Transverse colon (tissue), 4 donors: Measurements from ENCODE around the gene AKAP13. TPM values are rescaled to one million over a fixed set of nuclear protein-coding genes. Genes with fewer than 3 reads are reported as not detected.

Experiments
- DNase-seq: peaks from one replicate; pipeline ENCODE4 v3.0.0-alpha.2; 2019
- H3K27ac ChIP-seq, 4 donors: fragments of 200-600 bp; sonication (generic); 2 replicates each; pipeline ENCODE4 v1.5.1; 2016 to 2018; ENCODE audit warnings: inconsistent platforms in 4 of 4
- H3K27me3 ChIP-seq: fragments of 200-600 bp; sonication (generic); 2 replicates; pipeline ENCODE4 v1.5.1; 2017; ENCODE audit warnings: inconsistent platforms
- H3K36me3 ChIP-seq, 4 donors: fragments of 200-600 bp; sonication (generic); 2 replicates each; pipeline ENCODE4 v1.5.1; 2017 to 2019; ENCODE audit warnings: inconsistent platforms in 4 of 4
- H3K4me1 ChIP-seq, 4 donors: fragments of 200-600 bp; sonication (generic); 2 replicates each; pipeline ENCODE4 v1.5.1; 2017 to 2020; ENCODE audit warnings: inconsistent platforms in 4 of 4
- H3K4me3 ChIP-seq, 4 donors: fragments of 200-600 bp; sonication (generic); 1 replicate in 1 of 4; 2 replicates in 3 of 4; pipeline versions ENCODE4 v1.5.1 to v1.6.1; 2017 to 2019; ENCODE audit warnings: inconsistent platforms in 4 of 4
- H3K9me3 ChIP-seq, 2 donors: fragments of 200-600 bp; sonication (generic); 2 replicates each; pipeline ENCODE4 v1.5.1; 2017 to 2019; ENCODE audit warnings: inconsistent platforms in 2 of 2
- EP300 ChIP-seq: sonication (generic); formaldehyde crosslinking; IDR thresholded peaks from one replicate; pipeline ENCODE4 v1.6.1; 2017; ENCODE audit warnings: antibody characterized with exemption, low read depth
- POLR2A ChIP-seq: fragments of 450-650 bp; IDR thresholded peaks from one replicate; pipeline ENCODE4 v1.6.1; 2016; ENCODE audit warnings: antibody characterized with exemption, mild to moderate bottlenecking, moderate library complexity
- POLR2AphosphoS5 ChIP-seq, 3 donors: sonication (generic); formaldehyde crosslinking; IDR thresholded peaks; one replicate each; pipeline ENCODE4 v1.6.1; 2016; ENCODE audit warnings: antibody characterized with exemption in 3 of 3
- WGBS, 2 donors: methylation state at CpG; one replicate each; pipeline ENCODE4 v1.1.5; 2018; ENCODE audit warnings: low coverage in 1 of 2; 5-methylcytosine and 5-hydroxymethylcytosine counted together
- in situ Hi-C, 4 donors: fragments of 200-750 bp; cut with MboI; loops; one replicate each; pipeline versions ENCODE4 v1.15.0 to v1.15.1; 2017; ENCODE audit warnings: low sequenced_read_pairs in 3 of 4, low pct_ligation_motif_present in 1 of 4, low pct_unique_long_range_greater_than_20kb in 1 of 4
- intact Hi-C: fragments of 100-400 bp; cut with DNase I; formaldehyde crosslinking; loops from one replicate; pipeline ENCODE4 v1.15.1; 2023; ENCODE audit warnings: low total_unique reads
- total RNA-seq, 4 donors: library from RNA; depleted of rRNA; stranded (reverse); fragments of >200 nt; gene quantifications; one replicate each; pipeline ENCODE4 v1.1.0, GENCODE V29; 2016
- TF ChIP-seq, protein P1 (sequence below), 5 experiments: fragments of 200-600 bp in 3 of 5; fragments of 450-650 bp in 2 of 5; sonication (generic) in 3 of 5; IDR thresholded peaks; 1 replicate in 2 of 5; 2 replicates in 3 of 5; pipeline ENCODE4 v1.5.1; 2016 to 2017; ENCODE audit warnings: antibody characterized with exemption in 5 of 5, inconsistent platforms in 3 of 5, mild to moderate bottlenecking in 2 of 5, moderate library complexity in 1 of 5

Gene AKAP13
- total RNA-seq, 4 donors from 2014 or later: 206 to 291 (median 214) TPM

DNA sequence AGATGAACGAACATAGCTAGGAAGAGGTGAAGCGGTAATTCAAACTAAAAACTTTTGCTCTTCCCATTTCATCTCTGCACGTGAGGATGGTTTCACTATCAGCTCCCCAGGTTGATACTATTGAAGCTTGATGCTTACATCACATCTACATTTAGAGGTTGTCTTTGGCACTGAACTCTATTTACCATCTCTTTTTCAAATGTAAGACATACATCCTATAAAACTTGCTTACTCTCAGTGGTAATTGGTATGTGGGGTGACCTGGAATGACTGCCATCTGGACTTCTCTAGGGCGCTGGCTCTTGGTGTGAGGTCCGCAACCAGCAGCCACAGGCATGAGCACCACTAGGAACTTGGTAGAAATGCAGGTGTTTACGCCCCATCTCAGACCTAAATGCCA, 118.1 kb downstream of the AKAP13 start:
- in situ Hi-C loops: loop anchor here (25.0 kb wide), 6 partner anchors 89 to 339 kb away; no protein-coding TSS in a partner anchor
- H3K4me3 ChIP-seq: no peak overlapping the region

DNA sequence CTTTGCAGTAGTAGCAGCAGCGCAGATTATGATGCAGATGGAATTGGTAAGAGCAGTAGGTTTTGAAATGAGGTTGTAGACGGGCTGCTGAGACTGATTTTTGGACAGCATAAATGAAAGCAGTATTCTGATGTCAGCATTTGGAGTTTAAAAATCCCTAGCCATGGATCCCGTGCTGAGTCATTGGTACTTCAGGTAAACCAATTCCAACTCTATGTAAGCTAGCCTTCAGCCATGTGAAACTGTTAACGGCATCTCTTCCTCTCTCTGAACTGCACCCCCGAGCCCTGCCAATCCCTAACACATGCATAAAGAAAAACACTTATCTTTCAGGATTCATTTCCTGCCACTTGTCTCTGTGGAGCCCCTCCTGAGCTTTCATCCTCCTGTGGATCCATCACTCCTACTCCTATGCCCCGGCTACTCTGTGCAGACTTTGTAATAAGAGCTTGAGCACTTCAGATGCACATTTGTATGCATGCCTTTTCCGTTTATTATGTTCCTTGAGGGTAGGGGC, 119.0 kb downstream of the AKAP13 start:
- Histone ChIP-seq H3K27me3 (no peaks in the 10 kb centered on the region), H3K4me1 (peaks cover 15 to 49% (median 31%) of the 10 kb centered on the region in 4 donors), H3K36me3 (no peaks in the 10 kb centered on the region), H3K4me3 (no peak overlapping the region), H3K27ac (peak overlapping the region in 1 of 4 donors; percentile 44), H3K9me3 (no peaks in the 10 kb centered on the region)
- WGBS, 2 donors: 39 to 45% methylated on average over 6 to 7 of the region's 7 CpGs
- in situ Hi-C loops (loop anchor here (25.0 kb wide), 6 partner anchors 88 to 338 kb away; no protein-coding TSS in a partner anchor), intact Hi-C loops (no loop called here)
- no peak for TF ChIP-seq EP300
- no peak for TF ChIP-seq POLR2A
- TF ChIP-seq POLR2AphosphoS5 (IDR thresholded peaks at IDR 0.05): no peak
- TF ChIP-seq, protein P1, sequence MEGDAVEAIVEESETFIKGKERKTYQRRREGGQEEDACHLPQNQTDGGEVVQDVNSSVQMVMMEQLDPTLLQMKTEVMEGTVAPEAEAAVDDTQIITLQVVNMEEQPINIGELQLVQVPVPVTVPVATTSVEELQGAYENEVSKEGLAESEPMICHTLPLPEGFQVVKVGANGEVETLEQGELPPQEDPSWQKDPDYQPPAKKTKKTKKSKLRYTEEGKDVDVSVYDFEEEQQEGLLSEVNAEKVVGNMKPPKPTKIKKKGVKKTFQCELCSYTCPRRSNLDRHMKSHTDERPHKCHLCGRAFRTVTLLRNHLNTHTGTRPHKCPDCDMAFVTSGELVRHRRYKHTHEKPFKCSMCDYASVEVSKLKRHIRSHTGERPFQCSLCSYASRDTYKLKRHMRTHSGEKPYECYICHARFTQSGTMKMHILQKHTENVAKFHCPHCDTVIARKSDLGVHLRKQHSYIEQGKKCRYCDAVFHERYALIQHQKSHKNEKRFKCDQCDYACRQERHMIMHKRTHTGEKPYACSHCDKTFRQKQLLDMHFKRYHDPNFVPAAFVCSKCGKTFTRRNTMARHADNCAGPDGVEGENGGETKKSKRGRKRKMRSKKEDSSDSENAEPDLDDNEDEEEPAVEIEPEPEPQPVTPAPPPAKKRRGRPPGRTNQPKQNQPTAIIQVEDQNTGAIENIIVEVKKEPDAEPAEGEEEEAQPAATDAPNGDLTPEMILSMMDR (IDR thresholded peaks at IDR 0.05): no peak
- DNase-seq: no peak

More for the DNA sequence above, 118.1 kb downstream of the AKAP13 start:
- TF ChIP-seq EP300 (no peak), POLR2AphosphoS5 (IDR thresholded peaks at IDR 0.05) (no peak)
- TF ChIP-seq, protein P1 (IDR thresholded peaks at IDR 0.05): no peak
- 62 to 83% methylated on average over 3 to 6 of the region's 6 CpGs for WGBS, 2 donors
- H3K27ac ChIP-seq: no peak overlapping the region
- DNase-seq: no peak
- H3K36me3 ChIP-seq: no peaks in the 10 kb centered on the region
- H3K27me3 ChIP-seq: no peaks in the 10 kb centered on the region
- intact Hi-C loops: no loop called here
- H3K4me1 ChIP-seq: peaks cover 15 to 58% (median 40%) of the 10 kb centered on the region in 4 donors
- H3K9me3 ChIP-seq: no peaks in the 10 kb centered on the region

DNA sequence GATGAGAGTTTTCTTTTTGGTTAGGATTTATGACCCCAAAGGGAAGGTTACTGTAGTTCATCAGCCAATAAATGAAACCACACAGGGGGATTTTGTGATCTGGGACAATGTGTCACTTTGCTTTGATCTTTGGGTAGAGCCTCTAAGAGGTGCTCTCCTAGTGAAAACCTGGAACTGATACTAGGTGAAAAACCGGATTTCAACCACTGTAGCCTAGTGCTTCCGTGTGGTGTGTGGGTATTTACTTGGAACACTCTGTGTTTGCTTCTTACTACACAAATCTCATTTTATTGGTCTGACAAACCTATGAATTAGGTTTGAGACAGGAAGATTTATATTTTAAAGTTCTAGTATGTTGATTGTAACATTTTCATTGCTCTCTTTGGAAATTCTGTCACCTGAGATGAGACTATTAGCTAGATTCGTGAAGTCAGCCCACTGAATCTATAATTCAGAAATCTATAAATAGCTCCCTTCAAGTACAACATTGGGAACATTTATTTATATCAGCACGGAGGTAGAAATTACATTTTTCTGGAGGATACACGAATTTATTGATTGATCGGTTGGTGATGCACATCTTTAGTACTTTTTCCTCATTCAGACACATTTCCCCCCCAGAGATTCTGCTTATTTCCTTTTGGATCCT, 119.8 kb downstream of the AKAP13 start:
- intact Hi-C loops: no loop called here
- no peak for DNase-seq
- Histone ChIP-seq H3K27ac (peak overlapping the region in 1 of 4 donors; percentile 44), H3K9me3 (no peaks in the 10 kb centered on the region), H3K36me3 (no peaks in the 10 kb centered on the region), H3K4me1 (peaks cover 15 to 47% (median 25%) of the 10 kb centered on the region in 4 donors), H3K4me3 (no peak overlapping the region), H3K27me3 (no peaks in the 10 kb centered on the region)
- TF ChIP-seq EP300 (no peak), POLR2A (no peak), POLR2AphosphoS5 (IDR thresholded peaks at IDR 0.05) (no peak)
- TF ChIP-seq, protein P1 (IDR thresholded peaks at IDR 0.05): no peak
- in situ Hi-C loops: no loop called here
- WGBS, 2 donors: 50 to 58% methylated on average over 5 to 6 of the region's 6 CpGs

DNA sequence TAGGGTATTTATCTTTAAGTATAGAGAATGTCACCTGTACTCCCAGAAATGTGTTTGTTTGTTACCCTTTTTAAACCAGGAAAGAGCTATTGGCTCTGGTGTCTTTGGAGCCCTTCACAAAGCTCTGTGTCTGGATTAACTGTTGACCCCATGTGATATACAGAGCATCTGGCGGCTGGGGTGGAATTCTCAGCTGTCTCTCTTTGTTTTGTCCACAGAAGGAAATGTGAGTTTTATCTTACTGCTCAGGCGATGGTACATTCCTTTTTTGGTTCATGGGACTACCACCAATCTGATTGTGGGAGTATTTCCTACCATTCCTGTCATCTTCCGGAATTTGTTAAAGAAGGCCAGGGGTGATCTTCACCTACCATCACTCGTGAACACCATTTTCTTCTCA, 120.3 kb downstream of the AKAP13 start:
- DNase-seq: no peak

More for the DNA sequence above, 120.3 kb downstream of the AKAP13 start:
- intact Hi-C loops: no loop called here
- H3K9me3 ChIP-seq: no peaks in the 10 kb centered on the region
- TF ChIP-seq POLR2A (no peak), POLR2AphosphoS5 (IDR thresholded peaks at IDR 0.05) (no peak), EP300 (no peak)
- TF ChIP-seq, protein P1 (IDR thresholded peaks at IDR 0.05): no peak
- 78 to 90% methylated on average over 3 to 4 of the region's 4 CpGs for WGBS, 2 donors
- H3K27ac ChIP-seq: peak overlapping the region in 1 of 4 donors; percentile 44
- in situ Hi-C loops: no loop called here
- no peaks in the 10 kb centered on the region for H3K27me3 ChIP-seq
- no peak overlapping the region for H3K4me3 ChIP-seq
- no peaks in the 10 kb centered on the region for H3K36me3 ChIP-seq
- peaks cover 15 to 41% (median 22%) of the 10 kb centered on the region in 4 donors for H3K4me1 ChIP-seq
